ENCODE measurements around the gene SMARCA4. TPM values are rescaled to one million over a fixed set of nuclear protein-coding genes. Genes with fewer than 3 reads are reported as not detected.

The SMARCA4 gene
- total and polyA plus RNA-seq, 2 donors from 2014 or later = 59.8 to 124 TPM

DNA sequence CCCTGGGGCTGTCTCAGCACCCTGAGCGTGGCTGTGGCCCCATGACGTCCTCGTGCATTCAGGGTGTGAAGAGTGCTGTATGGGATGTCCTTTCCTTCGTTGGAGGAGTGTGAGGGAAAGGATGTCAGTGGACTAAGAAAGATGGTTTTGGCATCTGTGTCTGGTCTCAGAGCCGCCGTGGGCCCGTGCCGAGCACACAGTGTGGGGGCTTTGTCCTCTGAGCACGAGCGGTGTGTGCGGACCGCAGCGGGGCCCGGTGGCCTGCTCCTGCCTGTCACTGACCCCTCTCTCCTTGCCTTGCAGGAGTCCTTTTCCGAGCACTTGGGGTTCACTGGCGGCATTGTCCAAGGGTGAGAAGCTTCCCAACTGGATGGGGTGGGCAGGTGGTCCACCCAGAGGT, 65.2 kb downstream of the SMARCA4 start:
- H3K9ac ChIP-seq (ENCODE audit: low read length in 3 of 3) = no peak overlapping the region
- H3K27me3 ChIP-seq (ENCODE audit: control insufficient read depth, insufficient read depth, low read length) = no peaks in the 10 kb centered on the region
- TF ChIP-seq, protein P1, sequence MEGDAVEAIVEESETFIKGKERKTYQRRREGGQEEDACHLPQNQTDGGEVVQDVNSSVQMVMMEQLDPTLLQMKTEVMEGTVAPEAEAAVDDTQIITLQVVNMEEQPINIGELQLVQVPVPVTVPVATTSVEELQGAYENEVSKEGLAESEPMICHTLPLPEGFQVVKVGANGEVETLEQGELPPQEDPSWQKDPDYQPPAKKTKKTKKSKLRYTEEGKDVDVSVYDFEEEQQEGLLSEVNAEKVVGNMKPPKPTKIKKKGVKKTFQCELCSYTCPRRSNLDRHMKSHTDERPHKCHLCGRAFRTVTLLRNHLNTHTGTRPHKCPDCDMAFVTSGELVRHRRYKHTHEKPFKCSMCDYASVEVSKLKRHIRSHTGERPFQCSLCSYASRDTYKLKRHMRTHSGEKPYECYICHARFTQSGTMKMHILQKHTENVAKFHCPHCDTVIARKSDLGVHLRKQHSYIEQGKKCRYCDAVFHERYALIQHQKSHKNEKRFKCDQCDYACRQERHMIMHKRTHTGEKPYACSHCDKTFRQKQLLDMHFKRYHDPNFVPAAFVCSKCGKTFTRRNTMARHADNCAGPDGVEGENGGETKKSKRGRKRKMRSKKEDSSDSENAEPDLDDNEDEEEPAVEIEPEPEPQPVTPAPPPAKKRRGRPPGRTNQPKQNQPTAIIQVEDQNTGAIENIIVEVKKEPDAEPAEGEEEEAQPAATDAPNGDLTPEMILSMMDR (IDR thresholded peaks at IDR 0.05; ENCODE audit: borderline replicate concordance, extremely low read depth, insufficient read depth) = no peak
- intact Hi-C loops (cut with DNase I) = no loop called here
- no peaks in the 10 kb centered on the region for H3K9me3 ChIP-seq (ENCODE audit: control insufficient read depth in 2 of 3, insufficient read depth in 1 of 3, low read length in 3 of 3)
- peaks cover 6 to 69% (median 28%) of the 10 kb centered on the region in 3 donors for H3K36me3 ChIP-seq (ENCODE audit: control insufficient read depth in 2 of 3, insufficient read depth in 3 of 3, low read length in 3 of 3)
- DNase-seq = no peak
- H3K27ac ChIP-seq (ENCODE audit: low read depth in 2 of 2, low read length in 2 of 2) = no peak overlapping the region
- FAIRE-seq = no peak
- peaks cover 0 to 14% (median 9%) of the 10 kb centered on the region in 3 donors for H3K4me1 ChIP-seq (ENCODE audit: control insufficient read depth in 2 of 3, insufficient read depth in 2 of 3, low read depth in 1 of 3, low read length in 3 of 3)
- H3K4me3 ChIP-seq (ENCODE audit: low read length in 3 of 3) = no peak overlapping the region

DNA sequence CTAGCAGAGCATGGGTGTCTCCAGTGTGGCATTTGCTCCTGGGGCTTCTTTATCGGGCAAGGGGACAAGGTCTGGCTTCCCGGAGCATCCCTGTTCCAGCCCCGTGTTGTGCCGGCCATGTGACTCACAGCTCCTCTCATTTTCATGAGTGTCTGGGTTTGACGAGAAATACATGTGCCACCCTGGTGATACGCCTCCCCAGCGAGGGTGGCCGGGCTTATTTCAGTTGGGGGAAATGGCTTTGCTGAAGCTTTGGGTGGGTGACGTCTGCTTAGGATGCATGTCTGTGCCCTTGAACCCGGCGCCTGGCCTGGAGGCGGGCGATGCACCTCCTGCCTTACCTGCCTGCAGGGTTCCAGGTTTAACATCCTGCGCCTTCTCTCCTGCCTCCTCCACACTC, 66.6 kb downstream of the SMARCA4 start:
- DNase-seq (no peak), FAIRE-seq (no peak)
- no peak overlapping the region for H3K4me3 ChIP-seq (ENCODE audit: low read length in 3 of 3)
- intact Hi-C loops (cut with DNase I) = no loop called here
- H3K36me3 ChIP-seq (ENCODE audit: control insufficient read depth in 2 of 3, insufficient read depth in 3 of 3, low read length in 3 of 3) = peaks cover 6 to 71% (median 34%) of the 10 kb centered on the region in 3 donors
- no peak overlapping the region for H3K9ac ChIP-seq (ENCODE audit: low read length in 3 of 3)
- H3K27ac ChIP-seq (ENCODE audit: low read depth in 2 of 2, low read length in 2 of 2) = no peak overlapping the region
- H3K4me1 ChIP-seq (ENCODE audit: control insufficient read depth in 2 of 3, insufficient read depth in 2 of 3, low read depth in 1 of 3, low read length in 3 of 3) = peaks cover 0 to 4% (median 1%) of the 10 kb centered on the region in 3 donors
- H3K9me3 ChIP-seq (ENCODE audit: control insufficient read depth in 2 of 3, insufficient read depth in 1 of 3, low read length in 3 of 3) = no peaks in the 10 kb centered on the region
- TF ChIP-seq, protein P1 (IDR thresholded peaks at IDR 0.05; ENCODE audit: borderline replicate concordance, extremely low read depth, insufficient read depth) = no peak
- H3K27me3 ChIP-seq (ENCODE audit: control insufficient read depth, insufficient read depth, low read length) = no peaks in the 10 kb centered on the region

DNA sequence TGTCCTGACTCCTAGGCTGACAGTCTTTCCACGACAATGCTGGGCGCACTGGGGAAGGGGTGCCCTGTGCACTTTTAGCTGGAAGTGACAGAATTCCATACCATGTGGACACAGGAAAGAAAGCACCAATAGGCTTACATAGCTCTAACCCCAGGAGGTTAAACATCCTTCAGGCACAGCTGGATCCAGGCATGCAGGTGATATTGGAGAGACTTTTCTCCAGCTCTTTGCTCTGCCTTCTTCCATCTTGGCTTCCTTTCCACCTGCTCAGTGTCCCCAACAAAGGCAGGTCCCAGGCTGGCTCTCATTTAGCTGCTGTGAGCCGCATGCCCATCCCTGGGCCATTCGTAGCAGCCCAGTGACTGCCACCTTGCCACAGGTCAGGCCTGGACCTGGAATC, 67.3 kb downstream of the SMARCA4 start:
- intact Hi-C loops (cut with DNase I) = no loop called here
- TF ChIP-seq, protein P1 (IDR thresholded peaks at IDR 0.05; ENCODE audit: borderline replicate concordance, extremely low read depth, insufficient read depth) = no peak
- peaks cover 6 to 69% (median 34%) of the 10 kb centered on the region in 3 donors for H3K36me3 ChIP-seq (ENCODE audit: control insufficient read depth in 2 of 3, insufficient read depth in 3 of 3, low read length in 3 of 3)
- no peaks in the 10 kb centered on the region for H3K9me3 ChIP-seq (ENCODE audit: control insufficient read depth in 2 of 3, insufficient read depth in 1 of 3, low read length in 3 of 3)
- no peaks in the 10 kb centered on the region for H3K4me1 ChIP-seq (ENCODE audit: control insufficient read depth in 2 of 3, insufficient read depth in 2 of 3, low read depth in 1 of 3, low read length in 3 of 3)
- no peak overlapping the region for H3K27ac ChIP-seq (ENCODE audit: low read depth in 2 of 2, low read length in 2 of 2)
- no peak overlapping the region for H3K9ac ChIP-seq (ENCODE audit: low read length in 3 of 3)
- DNase-seq = no peak
- FAIRE-seq = no peak
- no peaks in the 10 kb centered on the region for H3K27me3 ChIP-seq (ENCODE audit: control insufficient read depth, insufficient read depth, low read length)
- no peak overlapping the region for H3K4me3 ChIP-seq (ENCODE audit: low read length in 3 of 3)

All from kidney (tissue), 14 donors.